HCT116 (cell line): ENCODE results near the gene SSNA1.

Experiments used
- POLR2A ChIP-seq: IDR thresholded peaks from 2 replicates; pipeline ENCODE4 v1.7.0; 2011; ENCODE audit warnings: borderline replicate concordance; ENCODE audit not compliant: insufficient read depth, insufficient read length; ENCODE audit errors: extremely low read depth
- TCF7L2 ChIP-seq: IDR thresholded peaks from 2 replicates; pipeline ENCODE4 v1.7.0; 2011; ENCODE audit warnings: borderline replicate concordance, inconsistent platforms; ENCODE audit not compliant: insufficient read depth, insufficient read length; ENCODE audit errors: extremely low read depth
- TF ChIP-seq, protein P1 (sequence below), 3 experiments: fragments of 200-600 bp in 1 of 3; sonication (generic) in 1 of 3; IDR thresholded peaks in 2 of 3; conservative IDR thresholded peaks in 1 of 3; 2 replicates each; pipeline ENCODE4 v1.5.1; 2012 to 2017; ENCODE audit warnings: low read depth in 2 of 3, low read length in 2 of 3, antibody characterized with exemption in 1 of 3, borderline replicate concordance in 1 of 3, control low read depth in 1 of 3, mild to moderate bottlenecking in 1 of 3, mixed read lengths in 1 of 3, mixed run types in 1 of 3, moderate library complexity in 1 of 3; ENCODE audit not compliant: insufficient read depth in 1 of 3

GRCh38 chr9:137159105-137160053 lies 29.1 kb upstream of the SSNA1 start:
- TF ChIP-seq, protein P1, sequence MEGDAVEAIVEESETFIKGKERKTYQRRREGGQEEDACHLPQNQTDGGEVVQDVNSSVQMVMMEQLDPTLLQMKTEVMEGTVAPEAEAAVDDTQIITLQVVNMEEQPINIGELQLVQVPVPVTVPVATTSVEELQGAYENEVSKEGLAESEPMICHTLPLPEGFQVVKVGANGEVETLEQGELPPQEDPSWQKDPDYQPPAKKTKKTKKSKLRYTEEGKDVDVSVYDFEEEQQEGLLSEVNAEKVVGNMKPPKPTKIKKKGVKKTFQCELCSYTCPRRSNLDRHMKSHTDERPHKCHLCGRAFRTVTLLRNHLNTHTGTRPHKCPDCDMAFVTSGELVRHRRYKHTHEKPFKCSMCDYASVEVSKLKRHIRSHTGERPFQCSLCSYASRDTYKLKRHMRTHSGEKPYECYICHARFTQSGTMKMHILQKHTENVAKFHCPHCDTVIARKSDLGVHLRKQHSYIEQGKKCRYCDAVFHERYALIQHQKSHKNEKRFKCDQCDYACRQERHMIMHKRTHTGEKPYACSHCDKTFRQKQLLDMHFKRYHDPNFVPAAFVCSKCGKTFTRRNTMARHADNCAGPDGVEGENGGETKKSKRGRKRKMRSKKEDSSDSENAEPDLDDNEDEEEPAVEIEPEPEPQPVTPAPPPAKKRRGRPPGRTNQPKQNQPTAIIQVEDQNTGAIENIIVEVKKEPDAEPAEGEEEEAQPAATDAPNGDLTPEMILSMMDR (IDR thresholded peaks at IDR 0.05 in 2 of 3, conservative IDR thresholded peaks at IDR 0.05 in 1 of 3; ENCODE audit: borderline replicate concordance in 1 of 3, insufficient read depth in 1 of 3, low read depth in 2 of 3, low read length in 2 of 3), result no peak
- TF ChIP-seq TCF7L2 (no peak), POLR2A (no peak)
